ENCODE data around the gene CCDC24.

CCDC24 gene

DNA sequence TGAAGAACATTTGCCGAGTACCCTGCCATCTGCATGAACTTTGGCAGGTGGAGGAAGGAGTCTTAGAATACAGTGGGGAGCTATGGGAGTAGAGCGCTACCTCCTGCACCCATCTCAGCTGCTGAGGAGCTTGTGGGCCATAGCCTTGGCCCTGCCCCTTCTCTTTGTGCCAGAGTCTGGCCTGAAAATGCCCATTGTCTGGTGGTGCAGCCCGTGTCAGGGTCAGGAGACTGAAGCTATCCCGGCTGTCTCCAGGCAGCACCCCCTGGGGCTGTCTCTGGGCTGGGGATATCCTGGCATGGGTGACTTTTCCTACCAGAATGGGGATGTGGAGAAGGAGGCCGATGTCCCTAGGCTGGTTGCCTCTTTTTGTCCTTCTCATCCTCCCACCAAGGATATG is 37.4 kb upstream of the CCDC24 start:
- Histone ChIP-seq H3K36me3 (replicated peaks) (peaks cover 16% of the 10 kb centered on the region), H3K4me1 (no peaks in the 10 kb centered on the region), H3K9me3 (no peaks in the 10 kb centered on the region), H3K4me3 (no peak overlapping the region), H3K27me3 (ENCODE audit: low read depth) (no peaks in the 10 kb centered on the region)
- no peak for DNase-seq (ENCODE audit: low spot score in 2 of 2)
- in situ Hi-C loops (cut with MboI; ENCODE audit: low sequenced_read_pairs) = no loop called here

DNA sequence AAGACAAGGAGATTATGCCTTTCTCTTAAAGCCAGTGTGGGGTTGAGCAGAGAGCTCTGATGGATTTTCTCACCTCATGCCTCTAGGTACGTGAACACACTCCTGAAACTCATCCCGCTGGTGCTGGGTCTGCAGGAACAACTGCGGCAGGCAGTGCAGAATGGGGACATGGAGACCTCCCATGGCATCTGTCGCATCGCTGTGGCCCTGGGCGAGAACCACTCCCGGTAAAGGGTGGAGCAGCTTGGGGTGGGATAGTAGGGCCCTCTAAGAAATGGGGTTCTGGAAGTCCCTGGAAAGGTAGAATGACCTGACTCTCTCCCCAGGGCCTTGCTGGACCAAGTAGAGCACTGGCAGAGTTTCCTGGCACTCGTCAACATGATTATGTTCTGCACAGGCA is 35.2 kb upstream of the CCDC24 start:
- in situ Hi-C loops (cut with MboI; ENCODE audit: low sequenced_read_pairs) = no loop called here
- Histone ChIP-seq H3K4me3 (no peak overlapping the region), H3K9me3 (no peaks in the 10 kb centered on the region), H3K4me1 (no peaks in the 10 kb centered on the region), H3K27me3 (ENCODE audit: low read depth) (no peaks in the 10 kb centered on the region), H3K36me3 (replicated peaks) (peaks cover 18% of the 10 kb centered on the region)
- no peak for DNase-seq (ENCODE audit: low spot score in 2 of 2)

DNA sequence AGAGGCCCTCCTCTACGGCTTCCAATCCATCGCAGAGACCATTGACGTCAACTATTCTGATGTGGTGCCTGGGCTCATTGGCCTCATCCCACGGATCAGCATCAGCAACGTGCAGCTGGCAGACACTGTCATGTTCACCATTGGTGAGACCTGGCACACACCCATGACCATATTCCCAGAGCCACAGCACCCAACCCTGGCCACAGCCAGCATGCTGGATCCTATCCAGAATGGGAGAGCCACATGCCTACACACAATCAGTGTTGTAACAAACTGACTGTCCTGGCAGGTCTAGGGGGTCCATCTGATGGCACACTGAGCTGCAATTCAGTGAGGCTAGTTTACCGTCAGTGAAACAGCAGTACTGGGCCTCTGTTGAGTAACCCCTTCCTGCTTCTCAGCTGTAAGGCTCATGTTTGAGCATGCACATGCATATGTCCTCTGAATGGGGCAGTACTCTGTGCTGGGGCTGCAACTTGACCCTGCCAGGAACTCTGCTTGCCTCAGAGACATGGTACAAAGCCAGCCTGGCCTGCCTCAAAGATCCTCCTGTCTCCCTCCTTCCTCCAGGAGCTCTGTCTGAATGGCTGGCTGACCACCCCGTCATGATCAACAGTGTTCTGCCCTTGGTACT is 33.9 kb upstream of the CCDC24 start:
- H3K4me1 ChIP-seq = no peaks in the 10 kb centered on the region
- no peaks in the 10 kb centered on the region for H3K9me3 ChIP-seq
- H3K27me3 ChIP-seq (ENCODE audit: low read depth) = no peaks in the 10 kb centered on the region
- in situ Hi-C loops (cut with MboI; ENCODE audit: low sequenced_read_pairs) = no loop called here
- DNase-seq (ENCODE audit: low spot score in 2 of 2) = no peak
- H3K4me3 ChIP-seq = no peak overlapping the region
- peaks cover 19% of the 10 kb centered on the region for H3K36me3 ChIP-seq (replicated peaks)

DNA sequence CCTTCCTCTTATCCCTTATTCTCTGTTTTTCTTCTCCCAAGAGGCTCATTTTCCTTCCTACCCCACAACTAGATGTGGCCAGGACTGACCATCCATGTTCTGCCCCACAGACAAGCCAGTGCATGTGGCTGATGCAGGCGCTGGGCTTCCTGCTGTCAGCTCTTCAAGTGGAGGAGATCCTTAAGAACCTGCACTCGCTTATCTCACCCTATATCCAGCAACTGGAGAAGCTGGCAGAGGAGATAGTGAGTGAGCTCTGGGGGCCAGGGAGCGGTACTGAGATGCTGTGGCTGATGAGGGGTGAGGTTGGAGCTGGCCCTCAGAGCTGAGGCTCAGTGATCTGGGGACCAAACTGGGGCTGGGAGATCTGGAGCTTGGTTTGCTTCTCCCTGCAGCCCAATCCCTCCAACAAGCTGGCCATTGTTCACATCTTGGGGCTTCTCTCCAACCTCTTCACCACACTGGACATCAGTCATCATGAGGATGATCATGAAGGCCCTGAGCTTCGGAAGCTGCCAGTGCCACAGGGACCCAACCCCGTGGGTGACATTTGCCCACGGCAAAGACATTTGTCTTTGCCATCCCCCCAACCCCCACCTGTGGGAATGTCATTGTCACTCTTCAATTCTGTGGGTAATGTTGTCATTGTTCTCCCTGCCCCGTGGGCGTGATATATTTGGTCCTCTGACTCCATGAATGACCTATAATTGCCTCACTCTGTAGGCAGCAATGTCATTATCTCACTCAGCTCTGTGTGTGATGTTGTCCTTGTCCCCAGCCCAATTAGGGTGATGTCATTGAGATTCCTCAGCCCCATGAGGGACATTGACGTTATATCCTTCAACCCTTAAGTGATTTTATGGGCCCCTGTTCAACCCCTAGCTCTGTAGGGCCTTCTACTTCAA is 32.8 kb upstream of the CCDC24 start:
- Histone ChIP-seq H3K4me3 (no peak overlapping the region), H3K36me3 (replicated peaks) (peaks cover 26% of the 10 kb centered on the region), H3K9me3 (no peaks in the 10 kb centered on the region), H3K27me3 (ENCODE audit: low read depth) (no peaks in the 10 kb centered on the region), H3K4me1 (no peaks in the 10 kb centered on the region)
- in situ Hi-C loops (cut with MboI; ENCODE audit: low sequenced_read_pairs) = no loop called here
- no peak for DNase-seq (ENCODE audit: low spot score in 2 of 2)

GRCh38 chr1:43960798-43961197 is 30.6 kb upstream of the CCDC24 start:
- Histone ChIP-seq H3K27me3 (ENCODE audit: low read depth) (no peaks in the 10 kb centered on the region), H3K4me1 (no peaks in the 10 kb centered on the region), H3K9me3 (no peaks in the 10 kb centered on the region), H3K36me3 (replicated peaks) (peaks cover 26% of the 10 kb centered on the region), H3K4me3 (no peak overlapping the region)
- DNase-seq (ENCODE audit: low spot score in 2 of 2) = no peak
- in situ Hi-C loops (cut with MboI; ENCODE audit: low sequenced_read_pairs) = no loop called here

- Histone ChIP-seq H3K4me3 (no peak overlapping the region), H3K4me1 (no peaks in the 10 kb centered on the region), H3K9me3 (no peaks in the 10 kb centered on the region), H3K36me3 (replicated peaks) (peaks cover 26% of the 10 kb centered on the region), H3K27me3 (ENCODE audit: low read depth) (no peaks in the 10 kb centered on the region)
- no peak for DNase-seq (ENCODE audit: low spot score in 2 of 2)
- in situ Hi-C loops (cut with MboI; ENCODE audit: low sequenced_read_pairs) = no loop called here
Observed at GRCh38 chr1:43961692-43962091, 29.7 kb upstream of the CCDC24 start.

DNA sequence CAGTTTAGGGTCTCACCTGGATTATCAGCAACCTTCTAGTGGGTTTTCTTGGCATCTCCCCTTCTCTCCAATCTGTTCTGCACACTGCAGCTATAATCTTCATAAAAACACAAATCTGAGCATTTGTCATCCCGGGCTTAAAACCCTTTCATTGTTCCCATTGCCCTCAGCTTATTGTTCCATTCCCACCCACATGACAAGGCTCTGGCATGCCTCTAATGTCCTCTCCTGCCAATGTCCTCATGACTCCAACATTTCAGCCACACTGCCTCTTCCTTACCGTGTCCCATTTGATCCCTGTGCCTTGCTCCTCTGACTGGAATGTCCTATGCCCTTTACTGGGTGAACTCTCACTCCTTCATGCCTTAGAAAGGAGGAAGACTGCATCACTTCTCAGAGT is 29.1 kb upstream of the CCDC24 start:
- no peak for DNase-seq (ENCODE audit: low spot score in 2 of 2)
- H3K4me3 ChIP-seq = no peak overlapping the region
- peaks cover 26% of the 10 kb centered on the region for H3K36me3 ChIP-seq (replicated peaks)
- no peaks in the 10 kb centered on the region for H3K9me3 ChIP-seq
- no peaks in the 10 kb centered on the region for H3K27me3 ChIP-seq (ENCODE audit: low read depth)
- H3K4me1 ChIP-seq = no peaks in the 10 kb centered on the region
- in situ Hi-C loops (cut with MboI; ENCODE audit: low sequenced_read_pairs) = no loop called here

DNA sequence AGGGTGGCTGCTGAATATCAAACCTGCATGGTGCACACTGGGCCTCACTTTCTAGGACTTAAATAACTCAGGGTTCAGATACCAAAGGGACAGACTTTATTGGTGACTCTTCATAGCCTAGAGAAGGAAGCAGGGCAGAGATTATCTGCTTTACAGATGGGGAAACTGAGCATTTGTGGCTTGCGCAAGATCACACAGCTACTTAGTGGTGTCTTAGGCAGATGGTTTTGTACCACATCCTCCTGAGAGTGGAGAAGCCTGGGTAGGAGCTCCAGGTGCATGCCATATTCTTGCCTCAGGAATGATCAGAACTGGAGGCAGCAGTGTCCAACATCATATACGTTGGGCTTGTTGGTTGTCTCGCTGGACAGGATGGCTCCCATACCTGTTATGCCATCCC is 28.4 kb upstream of the CCDC24 start:
- DNase-seq (ENCODE audit: low spot score in 2 of 2) = no peak
- H3K4me1 ChIP-seq = no peaks in the 10 kb centered on the region
- peaks cover 20% of the 10 kb centered on the region for H3K36me3 ChIP-seq (replicated peaks)
- in situ Hi-C loops (cut with MboI; ENCODE audit: low sequenced_read_pairs) = no loop called here
- H3K4me3 ChIP-seq = no peak overlapping the region
- no peaks in the 10 kb centered on the region for H3K27me3 ChIP-seq (ENCODE audit: low read depth)
- H3K9me3 ChIP-seq = no peaks in the 10 kb centered on the region

GRCh38 chr1:43963890-43964289 is 27.5 kb upstream of the CCDC24 start:
- Histone ChIP-seq H3K4me1 (no peaks in the 10 kb centered on the region), H3K4me3 (no peak overlapping the region), H3K27me3 (ENCODE audit: low read depth) (no peaks in the 10 kb centered on the region), H3K36me3 (replicated peaks) (peaks cover 11% of the 10 kb centered on the region), H3K9me3 (no peaks in the 10 kb centered on the region)
- in situ Hi-C loops (cut with MboI; ENCODE audit: low sequenced_read_pairs) = no loop called here
- DNase-seq (ENCODE audit: low spot score in 2 of 2) = no peak

DNA sequence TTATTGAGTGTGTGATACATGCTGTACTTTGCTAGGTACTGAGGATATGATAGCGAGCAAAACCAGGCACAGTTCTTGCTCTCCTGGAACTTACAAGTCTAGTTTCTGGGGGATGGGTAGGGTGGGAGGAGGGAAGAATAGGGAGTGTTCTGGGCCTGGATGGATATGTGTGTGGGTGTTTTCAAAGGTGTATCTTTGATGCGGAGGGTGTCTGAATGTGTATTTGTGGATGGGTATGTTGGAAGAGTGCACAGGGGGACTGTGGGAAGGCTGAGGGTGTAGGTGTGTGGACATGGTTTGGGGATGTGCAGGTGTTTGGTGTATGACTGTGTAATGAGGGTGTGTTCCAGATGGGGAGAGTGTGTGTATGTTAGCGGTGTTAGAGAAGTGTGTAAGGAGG is 26.1 kb upstream of the CCDC24 start:
- Histone ChIP-seq H3K36me3 (replicated peaks) (peaks cover 10% of the 10 kb centered on the region), H3K27me3 (ENCODE audit: low read depth) (no peaks in the 10 kb centered on the region), H3K4me1 (no peaks in the 10 kb centered on the region), H3K4me3 (no peak overlapping the region), H3K9me3 (no peaks in the 10 kb centered on the region)
- in situ Hi-C loops (cut with MboI; ENCODE audit: low sequenced_read_pairs) = no loop called here
- DNase-seq (ENCODE audit: low spot score in 2 of 2) = no peak

DNA sequence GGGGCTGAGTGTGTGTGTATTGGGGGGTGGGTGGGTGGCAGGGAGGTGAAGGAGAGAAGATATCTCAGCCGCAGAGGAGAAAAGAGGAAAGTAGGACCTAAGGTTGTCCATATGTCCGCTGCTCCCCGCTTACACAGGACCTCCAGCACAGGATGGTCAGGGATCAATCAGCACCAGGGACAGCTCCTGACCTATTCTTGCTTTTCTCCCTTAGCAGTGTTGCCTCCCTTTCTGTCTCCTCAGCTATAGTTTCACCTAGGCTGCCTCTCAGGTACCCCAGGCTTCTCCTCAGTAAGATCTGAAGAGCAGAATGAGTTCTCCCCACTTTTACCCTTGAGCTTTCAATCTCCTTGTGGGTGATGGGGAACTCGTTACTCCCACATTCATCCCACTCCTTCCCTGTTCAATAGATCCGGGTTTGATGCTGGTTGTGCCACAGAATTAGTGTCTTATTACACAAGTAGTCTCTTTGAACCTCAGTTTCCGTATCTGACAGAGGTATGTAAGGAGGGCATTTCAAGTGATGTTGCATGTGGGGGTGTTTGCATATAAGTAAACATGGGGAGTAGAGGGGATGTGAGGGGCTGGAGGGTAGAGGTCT is 23.0 kb upstream of the CCDC24 start:
- Histone ChIP-seq H3K4me1 (no peaks in the 10 kb centered on the region), H3K4me3 (no peak overlapping the region), H3K9me3 (no peaks in the 10 kb centered on the region), H3K36me3 (replicated peaks) (peaks cover 22% of the 10 kb centered on the region), H3K27me3 (ENCODE audit: low read depth) (no peaks in the 10 kb centered on the region)
- in situ Hi-C loops (cut with MboI; ENCODE audit: low sequenced_read_pairs) = no loop called here
- peak in 1 of 2 experiments; percentile 68 for DNase-seq (ENCODE audit: low spot score in 2 of 2)

DNA sequence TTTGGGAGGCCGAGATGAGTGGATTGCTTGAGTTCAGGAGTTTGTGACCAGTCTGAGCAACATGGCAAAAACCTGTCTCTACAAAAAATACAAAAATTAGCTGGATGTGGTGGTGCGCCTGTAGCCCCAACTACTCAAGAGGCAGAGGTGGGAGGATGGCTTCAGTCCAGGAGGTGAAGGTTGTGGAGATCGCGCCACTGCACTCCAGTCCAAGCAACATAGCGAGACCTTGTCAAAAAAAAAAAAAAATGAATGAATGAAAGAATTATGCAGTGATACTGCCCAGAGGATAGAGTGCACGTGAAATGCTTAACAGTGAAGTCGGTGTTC is 22.0 kb upstream of the CCDC24 start:
- peaks cover 22% of the 10 kb centered on the region for H3K36me3 ChIP-seq (replicated peaks)
- in situ Hi-C loops (cut with MboI; ENCODE audit: low sequenced_read_pairs) = no loop called here
- H3K27me3 ChIP-seq (ENCODE audit: low read depth) = no peaks in the 10 kb centered on the region
- peak overlapping the region; percentile 70; the same call in 1 of the 2 replicates for H3K4me3 ChIP-seq
- H3K4me1 ChIP-seq = no peaks in the 10 kb centered on the region
- no peak for DNase-seq (ENCODE audit: low spot score in 2 of 2)
- no peaks in the 10 kb centered on the region for H3K9me3 ChIP-seq

- DNase-seq (ENCODE audit: low spot score in 2 of 2) = peak; percentile 98 to 99
- in situ Hi-C loops (cut with MboI; ENCODE audit: low sequenced_read_pairs) = no loop called here
- H3K36me3 ChIP-seq (replicated peaks) = peaks cover 23% of the 10 kb centered on the region
- peak within 1 kb of the TSS; percentile 70 for H3K4me3 ChIP-seq
- H3K4me1 ChIP-seq = no peaks in the 10 kb centered on the region
- no peaks in the 10 kb centered on the region for H3K9me3 ChIP-seq
- no peaks in the 10 kb centered on the region for H3K27me3 ChIP-seq (ENCODE audit: low read depth)
Observed at GRCh38 chr1:43969746-43970466, 21.5 kb upstream of the CCDC24 start, which contains the start of gene DPH2. Gene DPH2 (plus strand): TSS chr1:43970010. CDS start chr1:43970176, 166 bp downstream.

GRCh38 chr1:43970502-43970901 is 20.9 kb upstream of the CCDC24 start:
- DNase-seq (ENCODE audit: low spot score in 2 of 2) = no peak
- H3K9me3 ChIP-seq = no peaks in the 10 kb centered on the region
- H3K36me3 ChIP-seq (replicated peaks) = peaks cover 25% of the 10 kb centered on the region
- H3K4me3 ChIP-seq = peak overlapping the region; percentile 70
- in situ Hi-C loops (cut with MboI; ENCODE audit: low sequenced_read_pairs) = no loop called here
- H3K27me3 ChIP-seq (ENCODE audit: low read depth) = no peaks in the 10 kb centered on the region
- H3K4me1 ChIP-seq = no peaks in the 10 kb centered on the region

All from HAP-1 (cell line).